Stimulated activated CD4-positive, alpha-beta T cell treated with anti-CD3 and anti-CD28 coated beads, Interleukin-15, amount 100 ng/mL, for 1 hour (primary cell): ENCODE results near the gene NEB.
"Not testable (repeated sequence)": the region's sequence is repeated elsewhere in the genome, so short reads cannot be mapped to it uniquely, and the experiment has no call there.

Experiments used
- DNase-seq, 2 donors: peaks; one replicate each; pipeline ENCODE4 v3.0.0-alpha.2; 2020; ENCODE audit warnings: low read depth in 1 of 2, low spot score in 1 of 2

Gene NEB

DNA sequence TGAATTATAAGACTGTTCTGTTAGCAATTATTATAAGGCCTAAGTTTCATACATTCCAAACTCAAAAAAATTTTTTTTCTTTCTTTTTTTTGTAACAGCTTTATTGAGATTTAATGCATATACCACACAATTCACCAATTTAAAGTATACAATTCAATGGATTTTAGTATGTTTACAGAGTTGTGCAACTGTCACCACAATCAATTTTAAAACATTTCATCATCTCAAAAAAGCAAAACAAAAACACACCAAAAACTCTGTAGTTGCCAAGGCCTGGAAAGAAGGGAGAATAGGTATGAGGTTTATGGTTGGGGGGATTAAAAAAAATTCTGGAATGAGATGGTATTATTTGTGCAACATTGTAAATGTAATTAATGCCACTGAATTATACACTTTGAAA, 36.1 kb downstream of the NEB start:
- not testable (repeated sequence) for DNase-seq

DNA sequence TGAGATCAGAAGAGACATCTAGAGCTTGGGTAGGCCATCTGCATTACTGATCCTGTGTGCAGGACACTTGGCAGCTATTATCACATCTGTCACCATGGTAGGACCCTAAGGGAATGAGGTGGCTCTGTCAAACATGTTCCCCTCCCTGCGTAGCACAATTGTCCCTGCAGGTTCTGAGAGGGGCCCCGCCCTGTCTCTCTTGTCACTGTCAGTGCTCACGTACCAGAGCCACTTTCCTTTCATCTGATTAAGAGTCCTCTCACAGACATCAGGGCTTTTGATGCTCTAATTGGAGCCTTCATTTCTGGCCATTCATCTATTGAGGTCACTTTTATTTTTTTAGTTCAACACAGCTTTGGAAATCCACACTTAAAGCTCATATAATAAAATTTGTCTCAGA, 38.5 kb downstream of the NEB start:
- DNase-seq: no peak

DNA sequence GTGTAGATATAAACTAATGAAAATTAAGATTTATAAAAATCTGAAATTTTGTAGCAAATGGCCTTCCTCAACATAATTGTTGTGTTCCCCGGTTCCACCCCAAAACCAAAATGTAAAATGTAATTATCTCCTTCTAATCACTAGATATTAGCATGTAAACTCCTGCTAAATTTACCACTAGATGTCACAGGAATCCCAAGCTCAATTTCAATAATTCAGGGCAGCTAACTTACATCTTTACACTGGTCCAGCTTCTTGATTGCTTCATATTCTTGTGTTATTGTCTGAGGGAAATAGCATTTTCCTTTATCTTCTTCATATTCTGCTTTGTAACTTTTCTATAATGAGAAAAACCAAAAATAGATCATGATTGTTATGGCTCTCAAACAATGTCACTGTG, 42.6 kb downstream of the NEB start:
- no peak for DNase-seq

DNA sequence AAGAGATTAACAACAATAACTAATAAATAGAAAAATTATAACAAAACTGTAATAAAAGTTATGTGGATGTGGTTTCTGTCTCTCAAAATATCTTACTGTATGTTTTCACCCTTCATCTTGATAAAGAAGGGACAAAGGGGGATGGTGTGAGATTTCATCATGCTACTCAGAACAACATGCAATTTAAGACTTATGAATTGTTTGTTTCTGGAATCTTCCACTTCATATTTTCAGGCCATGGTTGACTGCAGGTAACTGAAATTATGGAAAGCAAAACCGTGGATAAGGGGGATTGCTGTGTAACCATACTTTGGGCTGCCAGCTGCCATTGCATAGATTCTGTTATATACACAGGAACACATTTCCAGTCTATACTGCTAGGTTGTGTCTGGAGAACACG, 45.6 kb downstream of the NEB start:
- no peak for DNase-seq

DNA sequence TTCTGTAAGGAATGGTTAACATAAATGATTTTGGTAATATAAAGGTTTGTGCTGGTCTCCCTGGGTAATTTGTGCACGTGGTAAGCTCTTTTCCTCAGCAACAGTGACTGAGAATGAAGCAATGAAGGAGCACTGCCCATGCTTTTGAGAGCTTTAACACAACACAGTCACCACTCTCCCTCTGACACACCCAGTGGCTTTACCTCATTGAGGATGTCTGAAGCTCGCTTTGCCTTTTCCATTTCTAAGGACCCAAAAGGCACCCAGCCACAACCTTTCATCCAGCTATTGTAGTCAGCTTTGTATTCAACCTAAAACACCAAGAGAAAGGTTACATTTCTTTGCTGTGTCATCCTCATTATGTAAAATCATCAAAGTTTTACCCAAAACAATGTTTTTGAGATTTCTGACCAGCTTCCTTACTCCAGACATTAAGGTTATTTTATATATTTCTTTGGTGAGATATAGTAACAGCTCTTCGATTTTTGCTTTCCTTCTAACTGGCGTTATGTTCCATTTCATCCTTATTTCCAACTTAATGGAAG, 51.7 kb downstream of the NEB start:
- no peak for DNase-seq

DNA sequence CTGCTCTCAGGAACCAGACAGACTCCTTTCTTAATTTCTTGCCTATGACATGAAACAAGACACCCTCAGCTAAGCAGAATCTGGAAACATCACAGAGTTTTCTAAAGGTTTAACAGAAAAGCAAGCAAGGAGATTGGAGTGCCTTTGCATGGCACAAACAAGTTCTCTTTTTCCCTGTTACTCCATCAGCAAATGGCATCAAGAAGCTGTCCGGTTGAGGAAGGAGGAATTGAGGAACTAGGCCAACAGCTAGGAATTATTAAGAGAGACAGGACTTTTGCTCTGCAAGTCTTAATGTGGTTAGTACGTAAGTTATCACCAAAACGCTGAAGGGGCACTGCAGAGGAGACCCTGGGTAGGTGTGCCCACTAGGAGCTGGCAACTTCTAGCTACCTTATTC, 53.2 kb downstream of the NEB start:
- no peak for DNase-seq

DNA sequence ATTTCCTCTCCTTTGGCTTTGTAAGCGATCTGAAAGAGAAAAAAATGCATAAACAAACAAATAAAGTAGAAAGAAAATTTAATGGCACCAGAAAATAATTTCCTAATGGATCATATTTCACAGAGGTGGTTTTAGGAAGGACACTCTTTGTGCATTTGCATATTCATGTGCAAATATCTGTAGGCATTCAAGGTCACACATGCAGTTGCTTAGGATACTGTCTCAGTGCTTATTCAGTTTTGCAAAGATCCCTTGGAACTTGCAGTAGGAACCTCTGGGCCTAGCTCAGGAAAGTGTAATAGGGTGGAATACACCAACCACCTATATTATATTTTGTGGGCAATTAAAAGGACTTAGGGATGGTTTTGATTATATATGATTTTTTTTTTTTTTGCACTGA, 54.3 kb downstream of the NEB start:
- DNase-seq: no peak

DNA sequence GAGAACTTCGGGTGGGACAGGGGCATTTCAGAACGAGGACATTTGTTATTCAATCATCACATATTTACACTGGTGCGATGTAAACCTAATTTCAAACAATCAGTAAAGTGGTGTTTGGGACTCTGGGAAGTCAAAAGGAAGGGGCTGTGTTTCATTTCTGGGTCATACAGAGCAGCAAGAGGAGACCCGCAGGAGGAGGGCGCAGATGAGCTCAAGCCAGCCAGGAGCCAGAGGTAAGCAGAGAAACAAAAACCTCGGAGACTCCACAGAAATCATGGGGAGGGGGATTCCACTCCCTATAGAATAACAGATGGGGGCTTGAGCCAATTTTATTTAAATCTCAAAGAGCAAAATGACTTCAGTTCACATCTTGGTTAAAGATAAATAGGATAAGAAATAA, 55.4 kb downstream of the NEB start:
- no peak for DNase-seq

DNA sequence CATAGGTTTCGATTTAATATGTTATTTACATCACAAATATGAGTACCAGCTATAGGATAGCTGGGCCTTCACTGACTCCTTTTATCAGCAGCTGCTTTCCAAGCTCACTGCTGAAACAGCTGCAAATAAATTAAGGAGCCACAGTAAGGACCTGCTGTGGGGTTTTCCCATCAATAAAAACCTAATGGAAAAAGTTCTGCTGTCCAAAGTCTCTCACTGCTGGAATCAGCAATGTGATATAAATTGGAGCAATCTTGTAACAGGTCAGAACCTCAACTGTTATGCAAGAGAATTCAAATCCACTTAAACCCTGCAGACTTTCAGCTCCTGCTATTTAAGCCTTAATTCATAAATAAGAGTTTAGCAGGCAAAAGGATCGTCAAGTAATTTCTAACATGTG, 61.3 kb downstream of the NEB start:
- DNase-seq: no peak

DNA sequence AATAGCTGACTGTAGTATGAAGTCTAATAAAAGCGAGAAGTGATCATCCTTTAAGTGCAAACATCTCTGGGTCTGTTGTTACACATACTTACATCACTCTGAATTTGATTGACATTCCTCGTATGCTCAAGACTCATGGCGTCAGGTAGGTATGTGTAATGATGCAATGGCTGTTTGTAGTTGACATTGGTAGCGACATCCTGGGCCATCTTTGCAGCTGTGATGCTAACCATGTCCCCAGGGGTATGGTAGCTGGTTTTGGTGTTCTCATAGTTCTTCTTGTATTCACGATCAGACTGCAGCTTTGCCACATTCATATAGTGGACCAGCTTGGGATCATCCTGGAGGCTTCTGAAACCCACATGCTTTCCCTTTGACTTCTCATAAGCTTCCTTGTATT, 62.0 kb downstream of the NEB start:
- no peak for DNase-seq

DNA sequence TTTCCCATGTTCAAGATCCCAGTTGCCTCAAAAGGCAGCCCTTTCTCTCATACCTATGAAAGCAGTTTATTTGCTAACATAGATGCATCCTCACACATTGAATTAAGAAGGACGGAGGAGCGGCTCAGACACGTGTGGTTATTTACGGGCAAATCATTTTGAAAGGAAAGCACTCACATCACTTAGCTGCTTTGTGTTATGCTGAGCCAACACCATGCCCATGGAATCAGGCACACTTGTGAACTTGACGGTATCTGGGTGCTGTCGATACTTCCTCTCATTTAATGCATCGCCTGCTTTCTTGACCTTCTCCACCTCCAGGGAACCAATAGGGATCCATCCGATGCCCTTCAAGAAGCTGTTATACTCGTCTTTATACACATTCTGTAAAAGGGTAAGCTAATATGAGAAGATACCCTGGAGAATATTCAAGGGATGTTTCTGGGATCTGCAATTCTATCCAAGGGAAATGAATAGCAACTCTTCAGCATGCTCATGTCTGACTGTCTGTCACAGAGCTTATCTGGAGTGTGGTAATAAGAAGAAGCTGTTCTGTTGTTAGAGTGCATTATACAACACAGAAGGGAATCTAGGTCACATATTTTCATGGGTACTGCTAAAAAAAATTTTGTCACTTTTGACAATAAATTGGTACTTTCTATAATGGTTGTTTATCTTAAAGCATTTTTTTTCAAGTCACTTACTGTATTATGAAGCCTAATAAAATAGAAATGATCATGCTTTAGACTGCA, 63.3 kb downstream of the NEB start:
- DNase-seq: no peak

DNA sequence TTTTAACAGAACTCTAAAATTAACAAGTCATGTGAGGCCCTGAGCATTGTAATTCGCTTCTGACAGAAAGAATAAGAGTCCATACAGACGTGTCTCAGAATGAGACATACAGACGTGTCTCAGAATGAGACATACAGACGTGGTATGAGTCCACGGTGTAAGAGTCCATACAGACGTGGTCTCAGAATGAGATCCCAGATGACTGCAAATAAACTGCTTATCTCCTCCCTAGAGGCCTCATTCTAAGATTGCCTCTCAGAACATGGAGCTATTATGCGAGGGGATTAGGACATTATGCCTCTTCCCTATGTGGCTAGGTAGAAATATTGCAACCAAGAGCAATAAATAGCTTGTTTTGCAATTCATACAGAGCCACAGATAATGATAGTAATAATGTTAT, 63.9 kb downstream of the NEB start:
- no peak for DNase-seq

DNA sequence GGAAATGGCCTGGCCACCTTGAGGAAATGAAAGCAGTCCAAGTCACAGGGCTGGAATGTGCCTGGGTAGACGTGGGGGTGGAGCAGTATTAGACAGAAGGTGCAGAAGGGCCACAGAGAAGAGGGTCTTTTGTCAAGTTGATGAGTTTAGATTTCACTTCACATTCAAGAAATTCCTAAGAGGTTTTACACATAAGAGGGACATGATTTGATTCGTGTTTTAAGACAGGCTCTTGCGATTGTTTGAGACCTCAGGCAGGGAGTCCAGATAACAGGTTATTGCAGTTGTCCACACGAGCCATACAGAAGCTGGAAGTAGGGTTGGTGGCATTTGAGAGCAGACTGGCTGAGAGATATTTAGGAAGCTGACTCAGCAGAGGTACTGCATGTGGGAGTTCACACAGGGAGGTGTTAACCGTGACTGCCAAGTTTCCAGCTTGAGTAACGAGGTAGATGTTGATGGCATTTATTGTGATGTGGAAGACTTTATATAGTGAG, 64.6 kb downstream of the NEB start:
- no peak for DNase-seq

DNA sequence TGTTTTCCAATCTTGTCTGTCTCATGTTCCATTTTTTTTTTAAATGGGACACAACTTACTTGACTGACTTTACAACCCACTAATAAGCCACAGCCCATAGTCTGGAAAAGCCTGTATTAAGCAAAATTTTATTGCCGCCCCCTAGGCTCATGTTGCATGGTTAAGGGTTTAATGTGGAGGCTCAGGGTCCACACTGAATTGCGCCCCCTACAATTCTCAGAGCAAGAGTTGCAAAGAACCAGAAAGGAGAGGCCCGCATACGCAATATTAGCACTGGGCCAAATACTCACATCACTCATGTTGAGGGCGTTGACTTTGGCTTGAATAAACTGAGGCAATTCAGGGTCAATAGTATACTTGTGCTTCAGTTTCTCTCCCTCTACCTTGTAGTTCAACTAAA, 65.5 kb downstream of the NEB start:
- no peak for DNase-seq

DNA sequence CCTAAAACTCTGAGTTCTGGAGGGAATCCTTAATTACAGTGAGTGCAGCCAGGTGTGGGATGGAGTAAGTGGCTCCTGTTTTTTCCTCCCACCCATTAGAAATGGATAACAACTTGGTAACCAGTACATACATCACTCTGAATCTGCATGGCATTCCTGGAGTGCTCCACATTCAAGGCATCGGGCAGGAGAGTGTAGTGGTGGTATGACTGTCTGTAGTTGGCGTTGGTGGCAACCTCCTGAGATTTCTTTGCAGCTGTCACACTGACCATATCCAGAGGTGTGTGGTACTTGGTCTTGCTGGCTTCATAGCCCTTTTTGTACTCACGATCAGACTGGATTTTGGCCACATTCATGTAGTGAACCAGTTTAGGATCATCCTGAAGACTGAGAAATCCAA, 68.3 kb downstream of the NEB start:
- DNase-seq: no peak

DNA sequence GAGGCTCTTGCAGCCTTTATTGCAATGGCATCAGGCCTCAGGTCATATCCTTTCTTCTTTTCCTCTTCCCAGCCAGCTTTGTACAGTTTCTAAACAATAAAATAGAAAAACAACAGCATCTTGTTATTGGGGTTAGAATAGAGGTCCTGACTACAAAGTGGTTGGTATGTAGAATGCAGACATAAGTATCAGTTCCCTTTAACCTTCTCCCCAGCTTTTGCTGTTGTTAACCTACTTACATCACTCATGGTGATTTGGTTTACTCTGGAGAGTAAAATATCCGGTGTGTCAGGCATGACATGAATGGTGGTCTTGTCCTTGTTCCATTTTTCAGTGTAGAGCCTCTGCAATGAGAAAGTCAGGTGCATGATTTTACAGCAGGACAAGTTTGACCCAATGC, 69.8 kb downstream of the NEB start:
- DNase-seq: no peak

DNA sequence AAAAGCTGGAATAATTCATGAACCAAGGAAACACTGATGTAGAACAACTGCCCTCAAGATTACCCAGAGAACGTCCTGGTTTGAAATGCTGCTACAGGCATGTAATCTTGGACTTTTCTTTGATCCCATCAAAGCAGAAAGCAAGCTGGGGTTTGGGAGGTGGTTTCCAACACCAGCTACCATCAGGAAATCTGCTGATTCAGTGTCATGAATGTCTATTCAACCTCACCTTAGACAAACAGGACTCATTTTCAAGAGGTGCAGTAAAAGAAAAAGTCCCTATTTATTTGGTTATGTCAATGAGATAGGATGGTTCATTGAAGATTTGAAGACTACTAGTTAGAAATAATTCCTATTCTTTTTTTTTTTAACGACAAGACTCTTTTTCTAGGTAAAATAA, 72.7 kb downstream of the NEB start:
- DNase-seq: no peak

DNA sequence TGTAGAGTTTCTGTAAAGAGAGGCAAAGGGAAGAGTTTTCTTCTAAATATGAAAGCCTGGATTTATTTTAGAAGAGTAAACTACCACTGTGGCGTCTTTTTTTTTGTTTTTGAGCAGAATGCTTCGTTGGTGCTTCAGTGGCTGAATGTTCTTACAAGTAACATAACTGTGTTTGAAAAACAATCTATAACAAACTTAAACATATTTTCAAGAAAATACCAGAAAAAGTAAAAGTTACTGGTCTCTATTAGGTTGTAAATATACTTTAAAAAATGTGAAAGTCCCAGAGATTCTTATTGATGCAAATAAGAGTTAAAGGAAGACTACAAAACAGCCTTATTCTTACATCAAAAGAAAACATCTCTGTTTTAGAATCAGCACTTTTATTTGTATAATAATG, 76.2 kb downstream of the NEB start:
- no peak for DNase-seq

DNA sequence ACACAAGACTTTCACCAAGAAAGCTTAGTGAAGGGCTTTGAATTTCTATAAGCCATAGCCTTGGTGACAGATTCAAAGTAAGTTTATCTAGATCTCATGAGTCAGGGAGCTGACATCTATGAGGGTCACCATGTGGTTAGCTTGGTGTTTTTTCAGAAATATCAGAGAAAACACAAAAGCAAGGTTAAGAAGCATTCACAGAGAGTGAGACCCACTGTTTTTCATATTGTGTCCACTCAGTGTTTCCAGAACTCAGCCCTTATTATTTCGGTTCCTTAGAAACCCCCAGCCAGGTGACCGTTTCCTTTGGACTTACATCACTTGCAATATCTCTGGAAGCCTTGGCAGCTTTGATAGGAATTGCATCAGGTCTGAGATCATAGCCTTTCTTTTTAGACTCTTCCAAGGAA, 76.6 kb downstream of the NEB start:
- DNase-seq: no peak

DNA sequence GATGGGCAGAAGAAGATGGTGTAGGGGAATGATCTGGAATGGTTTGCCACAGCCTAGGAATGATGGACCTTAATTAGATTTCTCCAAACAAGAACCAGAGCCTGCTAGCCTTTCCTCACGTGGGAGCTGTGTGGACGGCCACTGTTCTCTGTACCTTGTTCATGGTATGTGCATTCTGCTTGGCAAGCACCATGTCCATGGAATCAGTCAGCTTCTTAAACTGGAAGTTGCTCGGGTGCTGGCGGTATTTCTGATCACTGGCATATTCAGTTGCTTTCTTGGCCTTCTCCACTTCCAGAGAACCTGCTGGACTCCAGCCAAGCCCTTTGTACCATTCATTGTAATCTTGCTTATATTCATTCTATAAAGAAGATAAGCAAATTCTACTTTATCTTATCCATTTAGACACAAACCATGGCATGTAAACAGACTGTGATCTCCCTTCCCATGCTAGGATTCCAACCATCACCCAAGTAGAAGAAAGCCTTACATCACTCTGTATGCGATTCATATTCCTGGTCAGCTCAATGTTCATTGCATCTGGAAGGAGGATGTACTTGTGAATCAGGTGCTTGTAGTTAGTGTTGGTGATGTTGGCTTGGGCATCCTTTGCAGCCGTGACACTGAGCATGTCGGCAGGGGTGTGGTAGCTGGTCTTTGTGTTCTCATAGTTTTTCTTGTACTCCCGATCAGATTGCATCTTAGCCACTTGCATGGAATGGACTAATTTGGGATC, 78.4 kb downstream of the NEB start:
- no peak for DNase-seq

DNA sequence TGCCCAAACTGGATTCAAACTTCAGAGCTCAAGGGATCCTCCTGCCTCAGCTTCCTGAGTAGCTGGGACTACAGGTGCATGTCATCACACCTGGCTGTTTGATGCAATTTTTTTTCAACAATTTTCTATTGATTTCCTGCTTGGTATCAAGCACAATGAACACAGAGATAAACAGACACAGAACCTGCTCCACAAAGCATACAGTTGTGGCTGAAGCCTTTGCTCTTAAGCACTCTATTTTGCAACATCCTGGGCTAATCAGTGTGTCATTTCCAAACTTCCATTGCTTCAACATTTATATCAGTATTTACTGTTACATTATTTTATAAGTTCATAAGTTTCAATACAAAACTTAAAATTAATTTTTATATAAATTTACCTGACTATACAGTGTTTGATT, 79.4 kb downstream of the NEB start:
- no peak for DNase-seq

DNA sequence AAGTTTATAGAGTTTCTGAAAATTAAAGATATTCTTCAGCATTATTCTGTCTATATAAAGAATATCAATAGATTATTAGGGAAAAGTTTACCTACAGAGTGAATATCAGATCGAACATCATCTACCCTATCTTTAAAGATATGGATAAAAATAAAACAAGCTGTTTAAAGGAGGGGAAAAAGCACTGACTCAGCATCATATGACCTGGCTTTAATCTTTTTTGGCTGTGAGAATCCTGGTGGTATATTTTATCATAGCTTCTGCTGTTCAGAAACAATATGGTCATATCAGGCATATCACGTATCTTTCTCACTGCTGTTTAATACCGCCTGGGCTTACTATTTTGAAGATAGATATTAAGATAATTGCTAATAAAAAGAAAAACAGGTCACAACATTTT, 80.2 kb downstream of the NEB start:
- no peak for DNase-seq

DNA sequence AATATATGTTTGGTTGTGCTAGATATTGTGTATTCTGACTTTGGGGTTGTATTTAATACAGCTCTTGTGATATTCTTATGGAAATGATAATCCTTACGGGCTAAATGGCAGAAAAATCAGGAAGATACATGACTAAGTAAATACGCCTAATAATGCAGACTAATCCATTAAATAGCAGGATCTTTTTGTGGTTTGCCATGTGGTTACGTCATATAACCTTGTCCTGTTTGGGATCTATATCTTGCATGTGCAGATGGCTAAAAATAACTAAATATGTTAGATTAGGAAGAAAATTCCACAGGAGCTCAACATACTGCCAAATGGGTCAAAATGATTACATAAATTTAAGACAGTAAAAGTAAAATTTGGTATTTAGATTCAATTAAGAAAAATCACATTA, 83.0 kb downstream of the NEB start:
- DNase-seq: no peak
